SKM-1 treated with dmso at 0.1 percent for 144 hours (cell line): ENCODE data around the gene DUOX1.
"Not testable (repeated sequence)": the region's sequence is repeated elsewhere in the genome, so short reads cannot be mapped to it uniquely, and the experiment has no call there.

Source experiments
- DNase-seq: peaks from one replicate; lab custom pipeline; 2025; ENCODE audit not compliant: unreplicated experiment; lab: John Stamatoyannopoulos, UW

The DUOX1 gene

GRCh38 chr15:45129651-45130129 is at the start of gene DUOX1, which contains the start of gene DUOXA1:
Gene DUOX1, plus strand, starts transcription at chr15:45129994. Its CDS starts 1,973 bp downstream, at chr15:45131967.
Gene DUOXA1, minus strand, starts transcription at chr15:45129879. Its CDS starts 6,865 bp downstream, at chr15:45123014.
- no peak for DNase-seq

GRCh38 chr15:45080593-45080992 is 49.2 kb upstream of the DUOX1 start:
- not testable (repeated sequence) for DNase-seq

- DNase-seq = not testable (repeated sequence)
Measured at GRCh38 chr15:45082412-45082811, 47.4 kb upstream of the DUOX1 start.

- DNase-seq = no peak
Measured at GRCh38 chr15:45083223-45083622, 46.6 kb upstream of the DUOX1 start.

- no peak for DNase-seq
Measured at GRCh38 chr15:45084163-45084562, 45.6 kb upstream of the DUOX1 start.

GRCh38 chr15:45087513-45087912 is 42.3 kb upstream of the DUOX1 start:
- DNase-seq = peak; percentile 17

- DNase-seq = no peak
Measured at GRCh38 chr15:45088801-45089711, 40.7 kb upstream of the DUOX1 start.

- DNase-seq = no peak
Measured at GRCh38 chr15:45089712-45090373, 40.0 kb upstream of the DUOX1 start.

- DNase-seq = no peak
Measured at GRCh38 chr15:45091161-45091560, 38.6 kb upstream of the DUOX1 start.

GRCh38 chr15:45091576-45091975 is 38.2 kb upstream of the DUOX1 start:
- DNase-seq = no peak

GRCh38 chr15:45093013-45093412 is 36.8 kb upstream of the DUOX1 start:
- no peak for DNase-seq

GRCh38 chr15:45093622-45094357 is 36.0 kb upstream of the DUOX1 start:
- DNase-seq = no peak

- DNase-seq = no peak
Measured at GRCh38 chr15:45094358-45094730, 35.5 kb upstream of the DUOX1 start.

GRCh38 chr15:45095661-45096060 is 34.1 kb upstream of the DUOX1 start:
- no peak for DNase-seq

- DNase-seq = no peak
Measured at GRCh38 chr15:45097466-45097865, 32.3 kb upstream of the DUOX1 start.

- DNase-seq = no peak
Measured at GRCh38 chr15:45099549-45100165, 30.1 kb upstream of the DUOX1 start.

GRCh38 chr15:45100884-45101625 is 28.7 kb upstream of the DUOX1 start:
- no peak for DNase-seq

GRCh38 chr15:45101749-45102148 is 28.0 kb upstream of the DUOX1 start:
- DNase-seq = no peak

GRCh38 chr15:45102226-45102625 is 27.6 kb upstream of the DUOX1 start:
- DNase-seq = no peak

- DNase-seq = not testable (repeated sequence)
Measured at GRCh38 chr15:45104170-45104569, 25.6 kb upstream of the DUOX1 start.
